BLaER1 (cell line): ENCODE results near the gene OXLD1.

Experiments
- H3K27ac ChIP-seq: shearing (Covaris generic); formaldehyde crosslinking; 2 replicates; pipeline ENCODE4 v1.8.1; 2022
- H3K27me3 ChIP-seq: shearing (Covaris generic); formaldehyde crosslinking; 2 replicates; pipeline ENCODE4 v1.8.1; 2022
- H3K36me3 ChIP-seq: shearing (Covaris generic); formaldehyde crosslinking; 2 replicates; pipeline ENCODE4 v1.8.1; 2022
- H3K4me1 ChIP-seq: shearing (Covaris generic); formaldehyde crosslinking; 2 replicates; pipeline ENCODE4 v1.8.1; 2022
- H3K4me2 ChIP-seq: shearing (Covaris generic); formaldehyde crosslinking; 2 replicates; pipeline ENCODE4 v1.8.1; 2022
- H3K4me3 ChIP-seq: shearing (Covaris generic); formaldehyde crosslinking; 2 replicates; pipeline ENCODE4 v1.8.1; 2022
- H3K9ac ChIP-seq: shearing (Covaris generic); formaldehyde crosslinking; 2 replicates; pipeline ENCODE4 v1.8.1; 2022
- H3K9me3 ChIP-seq: shearing (Covaris generic); formaldehyde crosslinking; 2 replicates; pipeline ENCODE4 v1.8.1; 2022
- H4K20me1 ChIP-seq: shearing (Covaris generic); formaldehyde crosslinking; 2 replicates; pipeline ENCODE4 v1.8.1; 2022
- Cebpa-rat ChIP-seq: shearing (Covaris generic); IDR thresholded peaks from 2 replicates; pipeline ENCODE4 v1.8.1; 2022

OXLD1 gene

DNA sequence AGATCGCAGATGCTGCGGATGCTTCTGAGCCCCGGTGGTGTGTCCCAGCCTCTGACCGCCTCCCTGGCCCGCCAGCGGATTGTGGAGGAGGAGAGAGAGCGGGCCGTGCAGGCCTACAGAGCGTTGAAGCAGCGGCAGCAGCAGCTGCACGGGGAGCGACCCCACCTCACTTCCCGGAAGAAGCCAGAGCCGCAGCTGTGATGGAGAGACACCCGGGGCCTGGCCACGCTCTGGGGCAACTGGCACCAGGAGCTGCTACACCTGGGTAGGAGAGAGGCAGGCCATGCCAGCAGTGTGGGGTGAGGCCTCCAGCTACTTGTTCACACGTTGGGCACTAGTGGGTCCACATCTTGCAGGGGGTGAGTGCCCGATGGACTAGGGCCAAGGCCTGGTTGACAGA is 6.1 kb upstream of the OXLD1 start:
- peak overlapping the region; percentile 90; the same call in 1 of the 2 replicates for H3K27ac ChIP-seq
- peak overlapping the region; percentile 29; the same call in 1 of the 2 replicates for H3K9ac ChIP-seq
- H3K4me2 ChIP-seq = no peak overlapping the region
- no peak for TF ChIP-seq Cebpa-rat
- peaks cover 85% of the 10 kb centered on the region for H3K4me1 ChIP-seq
- no peak overlapping the region for H3K4me3 ChIP-seq
- H3K9me3 ChIP-seq = no peaks in the 10 kb centered on the region
- H4K20me1 ChIP-seq = peaks cover 33% of the 10 kb centered on the region
- peaks cover 75% of the 10 kb centered on the region for H3K36me3 ChIP-seq
- H3K27me3 ChIP-seq = no peaks in the 10 kb centered on the region

DNA sequence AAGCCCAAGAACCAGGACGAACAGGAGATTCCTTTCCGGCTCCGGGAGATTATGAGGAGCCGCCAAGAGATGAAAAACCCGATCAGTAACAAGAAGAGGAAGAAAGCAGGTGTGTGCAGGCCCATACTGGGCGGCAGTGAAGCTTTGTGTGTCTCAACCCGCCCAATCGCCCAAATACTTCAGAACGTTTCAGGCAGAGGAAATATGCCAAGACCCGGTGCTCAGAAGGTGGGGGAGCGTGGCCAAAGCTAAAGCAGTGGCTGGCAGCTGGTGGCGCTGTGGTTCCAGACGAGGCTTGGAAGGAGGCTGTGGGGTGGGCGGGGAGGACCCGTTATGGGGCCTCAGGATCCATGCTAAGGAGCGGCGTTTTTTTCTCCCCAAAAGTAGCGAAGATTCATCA is 1.3 kb upstream of the OXLD1 start:
- H3K9ac ChIP-seq = peak overlapping the region; percentile 99
- H3K36me3 ChIP-seq = peaks cover 68% of the 10 kb centered on the region
- H3K4me1 ChIP-seq = peaks cover 65% of the 10 kb centered on the region
- no peak for TF ChIP-seq Cebpa-rat
- peaks cover 24% of the 10 kb centered on the region for H4K20me1 ChIP-seq
- peak overlapping the region; percentile 99; the same call in 1 of the 2 replicates for H3K27ac ChIP-seq
- H3K4me2 ChIP-seq = peak overlapping the region; percentile 99
- H3K27me3 ChIP-seq = no peaks in the 10 kb centered on the region
- no peaks in the 10 kb centered on the region for H3K9me3 ChIP-seq
- peak overlapping the region; percentile 100 for H3K4me3 ChIP-seq

DNA sequence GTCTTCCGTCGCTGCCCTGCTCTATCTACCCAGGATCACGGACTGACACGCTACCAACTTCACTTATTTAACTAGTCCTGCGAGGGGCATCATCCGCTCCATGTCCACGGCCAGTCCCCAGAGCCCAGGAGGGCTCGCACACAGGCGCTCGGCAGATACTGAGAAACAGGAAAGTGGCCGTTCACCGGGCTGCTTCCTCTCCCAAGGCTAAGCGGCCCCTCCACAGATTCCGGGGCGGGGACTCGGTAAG is 388 bp downstream of the OXLD1 start:
- Histone ChIP-seq H3K9me3 (no peaks in the 10 kb centered on the region), H3K9ac (peak overlapping the region; percentile 99), H3K36me3 (peaks cover 51% of the 10 kb centered on the region), H3K4me3 (peak overlapping the region; percentile 100), H3K4me2 (peak overlapping the region; percentile 99), H3K27me3 (no peaks in the 10 kb centered on the region), H4K20me1 (peaks cover 9% of the 10 kb centered on the region; the same call in 1 of the 2 replicates), H3K4me1 (peaks cover 53% of the 10 kb centered on the region), H3K27ac (peak overlapping the region; percentile 99)
- TF ChIP-seq Cebpa-rat = no peak

DNA sequence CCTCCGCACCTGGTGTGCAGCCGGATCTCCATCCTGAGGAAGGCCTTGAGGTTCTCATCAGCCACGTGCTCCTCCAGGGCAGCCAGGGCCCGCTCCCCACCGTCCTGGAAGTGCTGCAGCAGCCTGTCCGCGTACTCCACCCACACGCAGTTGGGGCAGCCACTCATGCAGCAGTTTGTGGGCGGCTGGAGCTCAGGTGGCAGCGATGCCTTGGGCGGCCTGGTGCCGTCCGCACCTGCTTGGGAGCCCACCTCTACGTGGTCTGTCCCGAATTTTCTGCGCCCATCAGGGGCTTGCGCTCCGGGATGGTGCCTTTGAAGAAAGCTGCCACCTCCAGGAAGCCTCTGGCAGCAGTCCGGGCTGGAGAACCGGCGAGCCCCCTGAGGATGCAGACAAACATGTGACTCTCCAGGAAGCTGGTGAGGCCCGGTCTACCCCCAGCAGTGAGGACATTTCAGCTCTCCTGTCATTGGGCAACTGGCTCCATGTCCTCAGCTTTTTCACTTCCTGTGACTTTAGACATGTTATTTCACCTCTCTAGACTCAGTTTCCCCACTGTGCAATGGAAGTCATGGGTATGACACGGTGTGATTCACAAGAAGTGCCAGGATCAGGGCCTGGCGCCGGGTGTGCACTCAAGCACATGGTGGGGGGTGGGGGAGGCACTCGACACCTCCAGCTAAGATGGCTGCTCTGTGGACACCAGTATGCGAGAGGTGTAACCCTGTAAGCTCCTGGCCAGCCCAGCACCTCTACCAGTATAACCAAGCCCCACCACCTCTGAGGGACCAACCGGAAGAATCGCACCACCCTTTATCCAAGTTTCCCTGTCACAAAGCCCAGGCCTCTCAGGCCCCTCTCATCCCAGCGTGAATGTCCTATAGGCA is 957 bp downstream of the OXLD1 start:
- no peak for TF ChIP-seq Cebpa-rat
- Histone ChIP-seq H3K4me3 (peak overlapping the region; percentile 100), H3K4me1 (peaks cover 53% of the 10 kb centered on the region), H3K9ac (peak overlapping the region; percentile 99), H4K20me1 (peaks cover 7% of the 10 kb centered on the region; the same call in 1 of the 2 replicates), H3K27me3 (no peaks in the 10 kb centered on the region), H3K27ac (peak overlapping the region; percentile 99), H3K4me2 (peak overlapping the region; percentile 99), H3K9me3 (no peaks in the 10 kb centered on the region), H3K36me3 (peaks cover 45% of the 10 kb centered on the region)

DNA sequence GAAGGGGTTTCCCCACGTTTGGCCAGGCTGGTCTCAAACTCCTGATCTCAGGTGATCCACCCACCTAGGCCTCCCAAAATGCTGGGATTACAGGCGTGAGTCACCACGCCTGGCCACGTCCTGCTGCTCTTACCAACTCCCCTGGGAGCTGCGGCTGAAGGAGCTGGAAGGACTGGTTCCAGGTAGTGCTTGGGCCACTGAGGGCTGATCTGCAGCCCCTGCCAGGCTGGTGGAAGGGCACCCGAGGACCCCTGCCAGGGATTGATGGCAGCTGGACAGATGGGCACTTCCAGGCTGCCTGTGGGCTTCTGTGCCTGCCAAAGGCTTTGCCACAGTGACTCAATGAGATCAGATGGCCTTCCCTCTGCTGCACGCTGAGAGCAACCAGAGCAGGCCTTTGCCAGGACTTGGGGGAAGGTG is 2.3 kb downstream of the OXLD1 start:
- Histone ChIP-seq H3K36me3 (peaks cover 31% of the 10 kb centered on the region), H3K4me2 (peak overlapping the region; percentile 5), H3K9ac (no peak overlapping the region), H4K20me1 (no peaks in the 10 kb centered on the region), H3K9me3 (no peaks in the 10 kb centered on the region), H3K4me3 (no peak overlapping the region), H3K4me1 (peaks cover 45% of the 10 kb centered on the region), H3K27me3 (no peaks in the 10 kb centered on the region), H3K27ac (no peak overlapping the region)
- no peak for TF ChIP-seq Cebpa-rat

DNA sequence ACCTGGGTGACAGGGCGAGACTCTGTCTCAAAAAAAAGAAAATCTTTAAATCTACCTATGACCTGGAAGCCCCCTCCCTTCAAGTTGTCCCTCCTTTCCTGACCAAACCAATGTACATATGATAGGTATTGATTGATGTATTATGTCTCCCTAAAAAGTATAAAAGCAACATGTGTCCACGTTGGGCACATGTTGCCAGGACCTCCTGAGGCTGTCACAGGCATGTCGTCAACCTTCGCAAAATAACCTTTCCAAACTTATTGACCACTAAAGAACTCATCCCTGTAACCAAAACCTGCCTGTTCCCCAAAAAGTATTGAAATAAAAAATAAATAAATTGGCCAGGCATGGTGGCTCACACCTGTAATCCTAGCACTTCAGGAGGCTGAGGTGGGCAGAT is 4.4 kb downstream of the OXLD1 start:
- H3K9me3 ChIP-seq = no peaks in the 10 kb centered on the region
- H3K27me3 ChIP-seq = no peaks in the 10 kb centered on the region
- H3K4me3 ChIP-seq = no peak overlapping the region
- no peak overlapping the region for H3K4me2 ChIP-seq
- H4K20me1 ChIP-seq = no peaks in the 10 kb centered on the region
- no peak overlapping the region for H3K9ac ChIP-seq
- H3K27ac ChIP-seq = no peak overlapping the region
- H3K4me1 ChIP-seq = peaks cover 37% of the 10 kb centered on the region
- peaks cover 16% of the 10 kb centered on the region for H3K36me3 ChIP-seq
- TF ChIP-seq Cebpa-rat = no peak

DNA sequence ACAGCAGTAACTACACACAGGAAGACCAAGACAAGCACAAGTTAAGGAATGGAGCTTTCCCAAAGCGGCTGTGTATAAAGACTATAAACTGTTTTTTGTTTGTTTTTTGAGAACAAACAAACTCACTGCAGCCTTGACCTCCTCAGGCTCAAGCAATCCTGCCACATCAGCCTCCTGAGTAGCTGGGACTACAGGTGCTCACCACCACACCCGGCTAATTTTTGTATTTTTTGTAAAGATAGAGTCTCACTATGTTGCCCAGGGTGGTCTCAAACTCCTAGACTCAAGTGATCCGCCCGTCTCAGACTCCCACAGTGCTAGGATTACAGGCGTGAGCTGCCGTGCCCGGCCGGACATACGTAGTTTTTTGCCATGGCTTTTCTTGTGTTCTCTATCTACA is 6.0 kb downstream of the OXLD1 start:
- Histone ChIP-seq H3K27ac (no peak overlapping the region), H3K4me1 (peaks cover 48% of the 10 kb centered on the region), H3K27me3 (no peaks in the 10 kb centered on the region), H3K4me3 (no peak overlapping the region), H3K9ac (no peak overlapping the region), H3K36me3 (peaks cover 16% of the 10 kb centered on the region), H3K4me2 (no peak overlapping the region), H3K9me3 (no peaks in the 10 kb centered on the region), H4K20me1 (no peaks in the 10 kb centered on the region)
- no peak for TF ChIP-seq Cebpa-rat

DNA sequence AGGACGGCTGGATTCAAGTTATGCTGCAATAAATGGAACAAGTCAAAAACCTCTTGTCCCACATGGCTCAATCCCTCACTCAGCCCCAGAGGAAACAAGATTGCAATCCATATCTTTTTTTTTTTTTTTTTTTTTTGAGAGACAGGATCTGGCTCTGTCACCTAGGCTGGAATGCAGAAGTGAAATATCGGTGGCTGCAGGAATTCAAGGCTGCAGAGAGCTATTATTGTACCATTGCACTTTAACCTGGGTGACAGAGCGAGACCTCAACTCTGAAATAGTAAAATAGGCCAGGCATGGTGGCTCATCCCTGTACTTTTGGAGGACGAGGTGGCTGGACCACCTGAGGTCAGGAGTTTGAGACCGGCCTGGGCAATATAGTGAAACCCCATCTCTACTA is 7.4 kb downstream of the OXLD1 start:
- no peak overlapping the region for H3K27ac ChIP-seq
- H3K4me3 ChIP-seq = no peak overlapping the region
- peak overlapping the region; percentile 22; the same call in 1 of the 2 replicates for H3K4me2 ChIP-seq
- no peaks in the 10 kb centered on the region for H3K27me3 ChIP-seq
- peaks cover 47% of the 10 kb centered on the region for H3K4me1 ChIP-seq
- H3K36me3 ChIP-seq = peaks cover 3% of the 10 kb centered on the region
- no peaks in the 10 kb centered on the region for H3K9me3 ChIP-seq
- no peaks in the 10 kb centered on the region for H4K20me1 ChIP-seq
- no peak overlapping the region for H3K9ac ChIP-seq
- TF ChIP-seq Cebpa-rat = no peak

DNA sequence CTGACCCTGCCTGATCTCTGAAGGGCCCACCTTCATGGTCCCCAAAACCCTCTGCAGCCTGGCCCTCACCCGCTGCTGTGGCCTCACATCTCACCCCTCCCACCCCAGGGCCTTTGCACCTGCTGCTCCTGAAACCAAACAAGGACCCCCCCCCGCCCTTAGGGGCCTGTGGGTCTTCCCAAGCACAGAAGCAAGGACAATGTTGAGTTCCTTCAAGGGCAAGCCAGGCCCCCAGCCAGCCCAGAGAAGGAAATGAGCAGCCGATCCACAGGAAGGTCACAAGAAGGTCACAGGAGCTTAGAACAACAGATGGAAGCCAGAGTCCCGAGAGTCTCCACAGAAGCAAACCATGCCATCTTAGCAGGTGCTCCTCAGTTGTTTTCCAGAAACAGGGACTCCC is 9.6 kb downstream of the OXLD1 start:
- Histone ChIP-seq H3K27ac (peak overlapping the region; percentile 66), H3K9ac (peak overlapping the region; percentile 29; the same call in 1 of the 2 replicates), H3K4me1 (peaks cover 67% of the 10 kb centered on the region)

DNA sequence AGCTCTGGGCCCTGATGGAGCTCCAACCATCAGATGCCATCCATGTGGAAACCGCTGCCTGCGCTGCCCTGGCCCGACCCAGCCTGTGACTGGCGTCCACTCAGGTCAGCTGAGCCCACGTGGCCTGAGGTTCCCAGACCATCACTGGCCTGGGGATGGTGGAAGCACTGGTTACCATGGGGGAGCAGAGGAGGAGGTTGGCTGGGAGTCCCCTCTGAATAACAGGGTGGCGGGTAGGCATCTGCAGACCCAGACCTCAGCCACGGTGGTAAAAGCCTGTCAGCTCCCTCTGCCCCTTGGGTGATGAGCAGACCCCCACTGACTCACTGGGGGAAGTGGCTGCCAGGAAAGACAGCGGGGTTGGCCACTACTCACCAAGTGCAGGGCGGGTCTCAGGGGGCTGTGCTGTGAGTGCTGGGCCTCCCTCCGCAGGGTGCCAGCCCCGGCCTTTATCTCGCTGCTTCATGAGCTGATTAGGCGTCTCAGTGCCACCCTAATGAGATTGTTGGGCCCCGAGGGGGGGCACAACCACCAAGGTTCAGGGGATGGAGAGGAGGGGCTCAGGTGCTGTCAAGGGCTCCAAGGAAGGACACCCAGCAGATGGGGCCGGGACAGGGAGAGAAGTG is 10.2 kb downstream of the OXLD1 start, which contains the start of gene PDE6G:
Gene PDE6G, minus strand, starts transcription at position 425 of the 626 bp plus-strand sequence. CDS start 3,237 bp downstream, outside the sequence.
- no peaks in the 10 kb centered on the region for H3K9me3 ChIP-seq
- H3K4me1 ChIP-seq = peaks cover 73% of the 10 kb centered on the region
- peak within 1 kb of the TSS; percentile 32; the same call in 1 of the 2 replicates for H3K9ac ChIP-seq
- TF ChIP-seq Cebpa-rat = no peak
- H3K27ac ChIP-seq = peak within 1 kb of the TSS; percentile 66
- H3K4me3 ChIP-seq = no peak within 1 kb of the TSS
- H4K20me1 ChIP-seq = no peaks in the 10 kb centered on the region
- no peaks in the 10 kb centered on the region for H3K27me3 ChIP-seq
- H3K4me2 ChIP-seq = peak within 1 kb of the TSS; percentile 74
- no peaks in the 10 kb centered on the region for H3K36me3 ChIP-seq

More for the DNA sequence above, 9.6 kb downstream of the OXLD1 start:
- no peaks in the 10 kb centered on the region for H3K9me3 ChIP-seq
- no peaks in the 10 kb centered on the region for H4K20me1 ChIP-seq
- no peak for TF ChIP-seq Cebpa-rat
- peak overlapping the region; percentile 74 for H3K4me2 ChIP-seq
- H3K4me3 ChIP-seq = no peak overlapping the region
- no peaks in the 10 kb centered on the region for H3K27me3 ChIP-seq
- no peaks in the 10 kb centered on the region for H3K36me3 ChIP-seq
